CMK (cell line): Measurements from ENCODE around the gene ZNF80.

Experiments
- DNase-seq: peaks from one replicate; pipeline ENCODE4 v3.0.0-alpha.2; 2010; ENCODE audit warnings: low read depth

The ZNF80 gene

DNA sequence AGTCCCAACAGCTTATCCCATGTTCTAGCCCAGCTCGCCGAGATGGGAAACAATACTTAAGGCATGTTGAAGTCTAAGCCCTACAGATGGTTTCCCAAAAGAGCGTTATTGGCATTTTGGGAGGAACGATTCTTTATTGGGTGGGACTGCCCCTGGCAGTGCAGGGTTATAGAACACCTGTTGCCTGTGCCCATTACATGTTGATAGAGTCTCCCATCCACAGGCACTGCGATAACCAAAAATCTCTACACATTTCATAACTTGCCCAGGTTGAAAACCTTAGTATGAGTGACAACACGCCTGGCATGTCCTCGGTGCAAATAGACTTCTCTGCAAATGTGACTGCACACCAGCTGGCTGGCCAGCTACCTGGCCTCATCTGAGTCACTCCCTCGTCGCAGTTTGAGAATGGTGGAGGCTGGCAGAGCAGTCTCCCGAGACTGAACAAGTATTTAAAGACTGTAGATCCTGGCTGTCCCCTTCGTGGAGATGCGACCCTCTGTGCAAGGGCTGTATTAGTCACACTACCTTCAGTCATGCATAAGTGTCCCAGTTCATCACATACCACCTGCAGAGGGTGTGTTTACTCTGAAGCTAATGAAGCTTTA, 18.7 kb downstream of the ZNF80 start:
- no peak for DNase-seq

DNA sequence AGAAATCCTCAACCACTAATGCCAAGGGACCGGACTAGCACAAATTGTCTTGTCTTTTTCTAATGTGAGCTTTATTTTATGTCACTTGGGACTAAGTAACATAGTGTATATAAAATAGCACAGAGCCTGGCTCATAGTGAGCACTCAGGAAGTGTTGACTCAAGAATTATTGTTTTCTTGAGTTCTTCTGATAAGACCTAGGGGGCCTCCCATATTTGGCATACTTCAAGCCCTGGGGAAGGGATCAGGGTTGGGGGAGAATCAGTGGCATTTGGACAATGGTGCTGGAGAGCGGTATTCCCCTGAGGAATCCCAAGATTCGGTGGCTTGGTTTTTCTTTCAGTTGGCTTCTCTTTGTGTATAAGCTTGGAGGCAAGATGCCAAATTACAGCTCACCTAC, 19.4 kb downstream of the ZNF80 start:
- DNase-seq, result no peak

- no peak for DNase-seq
Measured at GRCh38 chr3:114217266-114217665, 20.1 kb downstream of the ZNF80 start.

DNA sequence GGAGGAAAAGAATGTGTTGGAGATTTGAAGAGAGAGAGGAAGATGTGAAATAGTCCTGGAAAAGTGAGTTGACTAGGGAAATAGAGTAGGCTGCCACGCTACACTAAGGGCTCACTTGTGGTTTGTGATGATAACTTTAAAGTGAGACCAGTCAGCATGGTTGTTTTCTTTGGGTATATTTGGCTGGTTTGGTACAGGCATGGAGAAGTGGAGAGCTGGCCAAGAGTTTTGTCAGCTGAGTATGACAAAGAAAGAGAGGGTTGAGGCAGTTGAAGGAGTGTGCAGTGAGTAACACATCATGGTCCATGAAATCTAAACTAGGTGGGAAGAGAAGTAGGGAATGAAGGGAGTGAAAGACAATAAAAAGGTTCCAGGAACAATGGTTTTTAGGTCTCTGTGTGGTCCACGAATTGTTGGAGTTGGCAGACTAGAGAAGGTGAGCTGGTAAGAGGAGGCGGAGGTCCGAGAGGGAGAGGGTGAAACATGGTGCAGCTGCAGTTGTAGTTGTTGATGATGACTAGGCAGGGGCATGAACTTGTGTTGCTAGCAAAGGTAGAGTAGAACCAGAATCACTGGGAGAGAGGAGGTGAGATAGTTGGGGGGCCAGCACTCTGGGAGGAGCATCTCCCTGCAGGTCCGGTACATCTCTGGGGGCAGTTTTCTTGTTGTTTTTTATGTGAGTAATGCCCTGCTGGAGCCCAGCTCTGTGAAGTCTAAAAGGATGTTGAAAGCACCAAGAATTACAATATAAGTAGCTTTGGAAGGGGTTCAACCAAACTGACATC, 21.0 kb downstream of the ZNF80 start:
- DNase-seq, result no peak

- DNase-seq, result no peak
Measured at GRCh38 chr3:114214542-114215341, 22.6 kb downstream of the ZNF80 start.

GRCh38 chr3:114213627-114214541, 23.5 kb downstream of the ZNF80 start:
- no peak for DNase-seq

GRCh38 chr3:114213292-114213626, 24.1 kb downstream of the ZNF80 start:
- no peak for DNase-seq

DNA sequence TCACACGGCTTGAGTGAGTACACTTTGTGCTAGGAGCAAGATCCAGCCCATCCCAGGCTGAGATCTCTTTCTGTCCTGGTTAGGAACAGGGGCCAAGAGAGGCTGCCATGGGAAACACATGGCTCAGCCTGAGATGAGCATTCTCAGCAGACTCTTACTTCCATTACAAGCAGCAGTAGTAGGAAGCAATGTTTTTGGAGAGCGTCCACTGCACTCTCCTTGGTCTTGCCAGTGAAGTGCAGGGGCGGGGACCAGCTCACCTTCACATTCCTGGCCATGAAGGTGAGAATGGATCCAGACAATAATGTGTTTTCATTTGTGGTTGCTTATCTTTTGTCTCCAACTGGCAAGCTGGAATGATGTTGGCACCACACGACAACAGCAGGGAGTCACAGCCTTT, 24.7 kb downstream of the ZNF80 start:
- DNase-seq, result no peak

DNA sequence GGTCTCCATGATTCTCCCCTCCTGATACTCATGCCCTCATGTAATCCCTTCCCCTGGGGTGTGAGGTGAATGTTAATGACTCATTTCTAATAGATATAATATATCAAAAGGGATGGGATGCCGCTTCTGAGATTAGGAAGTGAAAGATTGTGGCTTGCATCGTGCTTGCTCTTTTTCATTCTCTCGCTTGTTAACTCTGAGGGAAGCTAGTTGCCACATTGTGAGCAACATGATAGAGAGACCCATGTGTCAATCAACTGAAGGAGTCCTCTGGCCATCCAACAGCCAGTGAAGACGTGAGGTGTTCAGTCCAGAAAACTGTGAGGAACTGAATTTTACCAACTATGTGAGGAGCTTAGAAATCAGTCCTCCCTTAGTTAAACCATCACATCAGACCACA, 29.6 kb downstream of the ZNF80 start:
- DNase-seq, result no peak

DNA sequence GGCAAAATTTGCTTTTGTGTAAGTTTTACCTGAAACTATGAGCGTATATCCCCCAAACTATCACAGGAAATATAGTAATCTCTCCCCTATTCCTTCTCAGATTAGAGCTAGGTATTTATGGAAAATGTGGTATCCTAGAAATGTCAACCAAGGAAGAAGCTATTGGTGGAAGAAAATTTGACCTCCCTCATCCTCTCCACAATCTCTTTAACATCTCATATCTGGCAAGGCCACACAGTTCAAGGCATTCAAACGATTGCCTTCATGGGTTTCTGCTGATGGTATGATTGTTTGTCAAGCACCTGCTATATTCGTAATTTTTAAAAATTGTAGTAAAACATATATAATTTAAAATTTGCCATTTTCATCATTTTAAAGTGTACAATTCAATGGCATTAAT, 31.0 kb downstream of the ZNF80 start:
- no peak for DNase-seq

DNA sequence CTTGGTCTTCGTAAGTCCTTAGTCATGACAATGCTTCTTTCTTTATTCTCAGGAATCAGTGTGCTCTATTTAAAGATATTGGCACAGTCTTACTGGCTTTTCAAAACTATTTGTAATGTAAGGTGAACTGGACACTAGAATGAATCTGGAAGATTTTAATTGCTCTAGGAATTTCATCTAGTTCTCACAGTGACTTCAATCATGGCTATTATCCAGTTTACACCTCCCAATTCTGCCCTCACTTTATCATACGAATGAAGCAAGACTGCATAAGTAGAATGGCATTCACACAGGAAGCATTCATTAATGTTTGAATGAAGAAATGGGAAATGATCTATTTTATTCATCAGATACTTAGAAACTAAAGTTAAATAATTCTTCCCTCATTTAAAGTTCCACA, 31.8 kb downstream of the ZNF80 start:
- no peak for DNase-seq

DNA sequence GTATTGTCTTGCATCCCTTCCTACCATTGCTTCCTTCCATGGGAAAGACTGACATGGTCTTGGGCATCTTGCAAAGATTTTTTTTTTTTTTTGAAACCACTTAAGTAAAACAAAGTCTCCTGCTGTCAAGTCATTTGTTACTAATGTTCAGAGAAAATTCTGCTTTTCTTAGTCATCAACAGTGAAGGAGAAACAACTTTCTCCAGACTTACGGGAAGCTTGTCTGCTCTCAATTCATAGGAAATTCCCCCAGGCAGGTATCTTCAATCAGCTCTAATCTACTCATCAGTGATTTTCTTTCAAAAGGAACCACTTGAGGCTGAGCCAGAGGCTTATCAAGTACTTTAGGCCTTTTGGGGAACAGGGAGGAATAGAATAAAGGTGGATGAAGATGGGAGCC, 42.6 kb downstream of the ZNF80 start:
- DNase-seq, result no peak

GRCh38 chr3:114192136-114192535, 45.2 kb downstream of the ZNF80 start:
- no peak for DNase-seq

GRCh38 chr3:114186501-114186900, 50.9 kb downstream of the ZNF80 start:
- no peak for DNase-seq
